HG03135 (cell line): ENCODE results near the gene VPS11.
A peak's percentile ranks its signal among the peaks of the same experiment; 100 is the strongest.
"Not testable (repeated sequence)": the region's sequence is repeated elsewhere in the genome, so short reads cannot be mapped to it uniquely, and the experiment has no call there.

Experiments
- ATAC-seq: cut with Tn5 transposase; IDR thresholded peaks from one replicate; pipeline ENCODE4 v1.9.1; 2021; ENCODE audit warnings: mild to moderate bottlenecking, moderate library complexity; ENCODE audit not compliant: unreplicated experiment

VPS11 gene

DNA sequence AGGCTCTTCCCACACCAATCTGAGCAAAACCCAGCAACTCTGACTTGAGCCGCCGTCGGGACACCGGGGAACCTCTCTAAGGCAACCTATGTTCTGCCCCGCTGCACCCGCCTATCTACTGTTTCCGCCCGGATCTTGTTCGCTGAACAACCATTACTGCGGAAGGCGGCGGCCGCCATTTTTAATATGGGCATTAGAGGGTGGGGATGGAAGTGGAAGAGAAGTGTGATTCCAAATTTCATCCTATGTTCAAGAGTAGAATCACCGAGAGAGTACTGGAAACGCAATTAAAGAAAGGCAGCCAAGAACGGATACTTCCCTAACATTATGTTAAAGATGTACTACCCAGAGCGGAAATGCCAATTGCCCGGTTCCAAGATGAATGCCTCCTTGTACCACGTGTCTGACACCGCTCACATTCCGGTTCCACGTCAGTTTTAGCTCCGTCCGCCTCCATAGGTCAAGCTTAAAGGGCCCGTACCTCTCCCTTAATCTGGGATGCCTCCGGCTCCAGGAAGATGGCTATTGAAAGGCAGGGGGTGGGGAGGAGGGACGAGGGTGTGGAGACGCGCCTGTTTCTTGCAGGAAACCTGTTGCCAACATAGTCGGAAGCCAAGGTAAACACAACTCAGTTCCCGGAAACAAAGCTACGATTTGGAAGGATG lies 34.3 kb downstream of the VPS11 start, which contains the start of gene DPAGT1:
Gene DPAGT1, minus strand, starts transcription at position 95 of the 665 bp plus-strand sequence. CDS start 198 bp downstream, outside the sequence.
- peak; percentile 73 for ATAC-seq

DNA sequence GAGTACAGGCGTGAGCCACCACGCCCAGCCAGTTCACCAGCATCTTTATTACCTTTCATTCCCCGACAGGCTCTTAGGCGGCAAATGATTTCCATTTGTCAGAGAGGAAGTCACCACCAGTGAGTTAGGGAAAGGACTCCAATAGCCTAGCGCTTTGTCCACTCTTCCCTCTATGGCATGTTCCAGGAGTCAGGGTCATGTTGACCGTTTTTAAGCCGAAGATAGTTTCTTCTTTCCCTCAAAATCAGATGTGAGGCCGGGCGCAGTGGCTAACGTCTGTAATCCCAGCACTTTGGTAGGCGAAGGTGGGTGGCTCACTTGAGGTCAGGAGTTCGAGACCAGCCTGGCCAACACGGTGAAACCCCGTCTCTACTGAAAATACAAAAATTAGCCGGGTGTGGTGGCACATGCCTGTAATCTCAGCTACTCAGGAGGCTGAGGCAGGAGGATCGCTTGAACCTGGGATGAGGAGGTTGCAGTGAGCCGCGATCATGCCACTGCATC lies 35.6 kb downstream of the VPS11 start:
- not testable (repeated sequence) for ATAC-seq

DNA sequence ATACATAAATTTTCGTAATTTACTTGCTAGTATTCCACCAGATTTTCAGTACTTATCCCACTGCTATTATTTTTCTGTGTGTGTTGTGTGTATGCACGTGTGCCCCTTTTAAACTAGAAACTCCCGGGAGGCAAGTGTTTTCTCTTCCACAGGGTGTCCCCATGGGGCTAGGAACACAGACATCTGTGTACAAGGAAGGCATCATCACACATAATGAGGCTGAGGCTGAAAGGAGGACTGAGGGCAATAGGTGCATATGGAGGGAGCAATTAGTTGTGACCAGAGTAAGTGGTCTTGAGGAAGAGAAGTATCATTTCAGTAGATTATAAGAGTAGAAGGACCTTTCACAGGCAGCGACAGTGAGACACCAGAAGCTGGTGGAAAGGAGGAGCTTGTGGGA lies 36.2 kb downstream of the VPS11 start:
- ATAC-seq = no peak

DNA sequence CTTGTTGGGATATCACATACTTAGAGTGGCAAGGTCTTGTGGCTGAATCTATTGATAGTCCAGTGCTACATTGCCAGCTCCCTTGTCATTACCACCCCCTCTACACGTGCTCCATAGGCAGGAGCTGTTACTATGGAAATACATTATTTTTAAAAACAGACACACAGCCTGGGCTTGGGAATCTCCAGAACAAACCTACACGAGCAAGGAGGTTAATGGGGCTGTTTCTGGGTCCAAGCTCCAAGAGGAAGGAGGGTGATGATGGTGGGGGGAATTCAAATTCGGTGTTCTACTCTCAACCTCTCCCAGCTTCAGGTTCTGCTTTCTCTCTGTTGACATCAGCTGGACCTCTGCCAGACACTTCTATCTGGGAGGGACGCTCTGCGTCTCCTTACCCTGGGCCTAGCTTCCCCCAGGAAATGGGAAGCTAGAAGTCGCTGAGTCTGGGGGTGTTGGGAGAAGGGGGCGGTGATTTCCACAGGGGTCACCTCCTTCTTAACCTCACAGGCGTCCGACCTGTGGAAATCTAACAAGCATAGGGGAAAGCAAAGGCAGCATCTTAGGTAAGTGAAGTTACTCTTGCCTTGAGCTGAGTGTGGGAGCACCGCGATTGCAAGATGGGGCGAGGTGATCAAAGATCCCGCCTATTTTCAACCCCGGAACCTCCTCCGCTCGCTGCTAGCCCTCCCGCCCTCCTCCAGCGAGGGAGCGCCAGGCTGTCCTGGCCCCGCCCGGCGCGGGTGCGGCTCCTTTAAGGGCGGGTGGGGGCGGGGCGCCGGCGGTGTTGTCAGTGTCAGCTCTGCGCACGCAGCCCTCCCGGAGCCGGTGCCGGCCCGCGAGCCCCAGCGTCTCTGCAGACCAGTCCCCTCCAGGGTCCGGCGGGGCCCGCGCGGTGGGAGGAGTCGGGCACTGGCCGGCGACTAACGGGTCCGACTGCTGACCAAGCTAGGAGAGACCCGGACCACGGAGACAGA lies 39.2 kb downstream of the VPS11 start, which contains the start of gene C2CD2L:
Gene C2CD2L, plus strand, starts transcription at position 781 of the 974 bp plus-strand sequence. CDS start 398 bp downstream, outside the sequence.
- ATAC-seq = peak; percentile 71

DNA sequence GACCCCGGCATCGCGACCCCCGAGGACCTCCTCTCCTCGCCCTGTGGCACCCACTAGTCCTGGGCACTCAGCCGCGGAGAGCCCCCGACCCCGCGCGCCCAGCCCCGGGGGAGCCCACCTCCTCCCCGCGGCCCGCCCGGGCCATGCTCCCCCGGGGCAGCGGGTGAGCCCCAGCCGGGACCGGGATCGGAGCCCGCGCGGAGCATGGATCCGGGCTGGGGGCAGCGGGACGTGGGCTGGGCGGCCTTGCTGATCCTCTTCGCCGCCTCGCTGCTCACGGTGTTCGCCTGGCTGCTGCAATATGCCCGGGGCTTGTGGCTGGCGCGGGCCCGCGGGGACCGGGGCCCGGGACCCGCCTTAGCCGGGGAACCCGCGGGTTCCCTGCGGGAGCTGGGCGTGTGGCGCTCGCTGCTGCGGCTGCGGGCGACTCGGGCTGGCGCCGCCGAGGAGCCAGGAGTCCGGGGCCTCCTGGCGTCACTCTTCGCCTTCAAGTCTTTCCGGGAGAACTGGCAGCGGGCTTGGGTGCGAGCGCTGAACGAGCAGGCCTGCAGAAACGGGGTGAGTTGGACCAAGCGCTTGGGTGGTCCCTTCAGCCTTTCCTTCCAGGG lies 40.0 kb downstream of the VPS11 start:
- ATAC-seq = peak; percentile 27

GRCh38 chr11:119108146-119108856 lies 40.7 kb downstream of the VPS11 start:
- ATAC-seq = peak; percentile 7

DNA sequence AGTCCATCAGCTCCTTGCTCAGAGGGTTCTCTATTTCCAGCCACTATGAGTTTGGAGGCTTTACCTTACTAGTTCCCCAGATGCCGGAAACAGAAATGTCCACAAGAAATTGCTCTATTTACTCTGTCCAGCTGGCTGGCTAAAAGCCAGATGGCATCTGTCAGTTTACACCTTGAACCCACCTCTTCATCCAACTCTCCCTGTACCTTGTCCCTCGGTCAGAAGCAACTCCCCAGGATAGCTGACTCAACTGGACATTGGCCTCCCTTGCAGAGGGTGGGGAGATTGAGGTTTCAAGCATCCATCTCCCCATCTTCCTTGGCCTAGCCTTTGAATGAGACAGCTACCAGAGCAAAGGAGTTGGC lies 41.2 kb downstream of the VPS11 start:
- ATAC-seq = no peak

DNA sequence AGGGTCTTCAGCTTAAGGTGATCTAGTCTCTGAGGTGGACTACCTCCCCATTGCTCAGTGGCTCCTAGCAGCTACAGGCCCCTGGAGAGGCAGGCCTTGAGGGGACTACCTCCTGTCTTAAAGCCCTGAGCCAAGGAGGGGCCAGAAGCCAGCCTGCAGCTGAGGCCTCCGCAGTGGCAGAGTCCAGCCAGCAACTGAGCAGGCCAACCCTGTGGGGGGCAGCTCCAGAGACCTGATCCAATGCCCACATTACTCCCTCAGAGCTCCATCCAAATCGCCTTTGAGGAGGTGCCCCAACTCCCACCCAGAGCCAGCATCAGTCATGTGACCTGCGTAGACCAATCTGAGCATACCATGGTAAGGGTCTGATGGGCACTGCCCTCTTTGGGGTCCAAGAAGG lies 42.2 kb downstream of the VPS11 start:
- ATAC-seq = no peak

DNA sequence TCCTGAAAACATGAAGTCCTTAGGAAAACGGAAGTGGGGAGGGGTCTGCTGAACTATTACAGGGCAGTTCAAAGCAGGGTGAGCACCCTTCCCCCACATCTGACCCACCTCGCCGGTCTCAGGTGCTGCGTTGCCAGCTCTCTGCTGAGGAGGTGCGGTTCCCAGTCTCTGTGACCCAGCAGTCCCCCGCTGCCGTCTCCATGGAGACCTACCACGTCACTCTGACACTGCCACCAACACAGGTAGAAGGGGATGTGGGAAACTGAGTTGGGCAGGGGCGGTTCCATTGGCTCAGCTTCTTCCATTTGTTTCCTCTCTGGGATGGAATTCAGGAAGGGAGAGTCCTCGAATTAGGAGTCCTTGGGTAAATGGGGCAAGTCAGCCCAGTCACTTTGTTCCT lies 42.8 kb downstream of the VPS11 start:
- ATAC-seq = no peak

DNA sequence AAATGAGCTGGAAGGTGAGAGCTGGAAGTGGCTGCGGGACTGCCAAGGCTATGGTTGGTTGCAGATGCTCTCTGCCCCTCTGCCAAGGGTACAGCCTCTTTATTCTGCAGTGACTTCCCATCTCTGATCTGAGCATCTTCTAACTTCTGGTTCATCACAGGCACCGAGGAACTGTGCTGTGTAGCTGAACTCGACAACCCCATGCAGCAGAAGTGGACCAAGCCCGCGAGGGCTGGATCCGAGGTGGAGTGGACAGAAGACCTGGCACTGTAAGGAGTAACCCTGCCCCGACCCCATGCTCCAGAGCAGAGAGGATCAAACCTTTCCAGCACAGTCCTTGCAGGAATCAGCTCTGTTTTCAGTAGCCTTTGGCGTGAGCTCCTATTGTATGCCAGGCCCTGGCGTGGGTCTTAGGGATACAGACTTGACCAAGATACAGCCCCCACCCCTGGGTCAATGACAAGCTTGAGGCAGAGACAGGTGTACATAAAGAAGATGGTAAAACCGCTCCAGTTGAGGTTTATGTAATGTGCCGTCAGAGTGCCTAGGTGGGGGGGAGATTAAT lies 43.8 kb downstream of the VPS11 start:
- no peak for ATAC-seq

GRCh38 chr11:119112314-119113020 lies 44.8 kb downstream of the VPS11 start:
- no peak for ATAC-seq

GRCh38 chr11:119113716-119114115 lies 46.1 kb downstream of the VPS11 start:
- ATAC-seq = no peak

DNA sequence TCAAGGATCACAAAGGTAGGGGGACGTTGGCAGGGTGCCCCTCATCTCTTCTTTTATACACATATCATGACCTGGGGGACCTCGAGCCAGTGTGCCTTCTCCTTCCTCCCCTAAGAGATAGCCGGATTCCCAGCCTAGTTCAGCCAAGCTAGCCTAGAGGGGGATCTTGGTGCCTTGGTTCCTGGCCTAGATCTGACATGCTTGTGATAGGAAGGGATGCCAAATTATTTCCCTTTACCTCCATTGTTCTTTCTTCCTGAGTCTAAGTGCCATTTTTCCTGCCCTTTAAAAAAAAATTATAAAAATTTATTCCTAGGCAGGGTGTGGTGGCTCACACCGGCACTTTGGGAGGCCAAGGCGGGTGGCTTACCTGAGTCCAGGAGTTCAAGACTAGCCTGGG lies 46.7 kb downstream of the VPS11 start:
- no peak for ATAC-seq

- ATAC-seq = no peak
These were observed 48.0 kb downstream of the VPS11 start for GRCh38 chr11:119115484-119116234.

DNA sequence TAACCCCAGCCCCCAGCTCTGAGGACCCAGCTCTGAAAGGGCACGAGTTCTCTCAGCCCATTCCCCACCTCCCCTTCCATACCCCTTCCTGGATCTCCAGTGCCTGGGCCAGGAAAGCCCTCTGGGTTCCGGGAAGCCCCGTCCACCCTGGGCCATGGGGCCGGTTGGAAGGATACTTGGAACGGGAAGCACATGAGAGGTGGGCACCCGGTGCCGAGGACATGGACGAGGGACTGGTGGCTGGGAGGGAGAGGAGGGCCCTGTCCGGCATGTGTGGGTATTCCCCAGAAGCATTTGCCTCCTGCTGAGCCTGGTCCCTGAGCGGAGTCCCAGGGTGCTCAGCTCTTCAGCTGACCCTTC lies 48.6 kb downstream of the VPS11 start:
- ATAC-seq = no peak

GRCh38 chr11:119116601-119117000 lies 49.0 kb downstream of the VPS11 start:
- ATAC-seq = no peak

- no peak for ATAC-seq
These were observed 49.5 kb downstream of the VPS11 start for GRCh38 chr11:119117004-119117706.

DNA sequence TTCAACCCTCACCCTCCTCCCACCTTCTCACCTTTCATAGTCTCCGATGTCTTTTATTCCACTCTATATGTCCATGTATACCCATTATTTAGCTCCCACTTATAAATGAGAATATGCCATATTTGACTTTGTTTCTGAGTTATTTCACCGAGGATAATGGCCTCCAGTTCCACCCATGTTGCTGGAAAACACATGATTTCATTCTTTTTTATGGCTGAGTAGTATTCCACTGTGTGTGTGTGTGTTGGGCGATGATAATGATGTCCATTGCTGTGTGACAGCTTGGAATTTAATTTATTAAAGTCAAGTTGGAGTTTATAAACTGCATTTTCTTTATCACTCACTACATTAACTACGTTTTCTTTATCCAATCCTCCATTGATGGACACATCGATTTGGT lies 50.6 kb downstream of the VPS11 start:
- no peak for ATAC-seq
